Measurements from ENCODE around the gene FBXL7.
A peak's percentile ranks its signal among the peaks of the same experiment; 100 is the strongest.

Gene FBXL7

GRCh38 chr5:15499528-15500324 is at the start of gene FBXL7:
Gene FBXL7 (plus strand): TSS chr5:15500180.
- no peak within 1 kb of the TSS for H3K27ac ChIP-seq
- TF ChIP-seq CTCF (conservative IDR thresholded peaks at IDR 0.05) (peak; percentile 33), ZFX (IDR thresholded peaks at IDR 0.05) (no peak)

GRCh38 chr5:15450473-15450872 is 49.5 kb upstream of the FBXL7 start:
- TF ChIP-seq ZFX (IDR thresholded peaks at IDR 0.05) (no peak), CTCF (conservative IDR thresholded peaks at IDR 0.05) (no peak)
- H3K27ac ChIP-seq, result no peak overlapping the region

GRCh38 chr5:15450949-15451348 is 49.0 kb upstream of the FBXL7 start:
- no peak overlapping the region for H3K27ac ChIP-seq
- TF ChIP-seq CTCF (conservative IDR thresholded peaks at IDR 0.05) (no peak), ZFX (IDR thresholded peaks at IDR 0.05) (no peak)

GRCh38 chr5:15452030-15452429 is 48.0 kb upstream of the FBXL7 start:
- no peak overlapping the region for H3K27ac ChIP-seq
- TF ChIP-seq ZFX (IDR thresholded peaks at IDR 0.05), result no peak
- TF ChIP-seq CTCF (conservative IDR thresholded peaks at IDR 0.05), result no peak

GRCh38 chr5:15452781-15453180 is 47.2 kb upstream of the FBXL7 start:
- no peak overlapping the region for H3K27ac ChIP-seq
- TF ChIP-seq ZFX (IDR thresholded peaks at IDR 0.05), result no peak
- TF ChIP-seq CTCF (conservative IDR thresholded peaks at IDR 0.05), result no peak

- no peak overlapping the region for H3K27ac ChIP-seq
- TF ChIP-seq CTCF (conservative IDR thresholded peaks at IDR 0.05) (no peak), ZFX (IDR thresholded peaks at IDR 0.05) (no peak)
Observed at GRCh38 chr5:15459200-15459599, 40.8 kb upstream of the FBXL7 start.

GRCh38 chr5:15463231-15463980 is 36.6 kb upstream of the FBXL7 start:
- peak; percentile 57 for TF ChIP-seq CTCF (conservative IDR thresholded peaks at IDR 0.05)
- TF ChIP-seq ZFX (IDR thresholded peaks at IDR 0.05), result no peak
- H3K27ac ChIP-seq, result no peak overlapping the region

Data from C4-2B (cell line).